GM12872 (cell line): ENCODE measurements around the gene PIM1.

Experiments
- TF ChIP-seq, protein P1 (sequence below): IDR thresholded peaks from 3 replicates; pipeline ENCODE4 v1.5.1; 2011; ENCODE audit warnings: low read depth, mild to moderate bottlenecking, low read length, moderate library complexity; ENCODE audit not compliant: insufficient read depth

PIM1 gene

DNA sequence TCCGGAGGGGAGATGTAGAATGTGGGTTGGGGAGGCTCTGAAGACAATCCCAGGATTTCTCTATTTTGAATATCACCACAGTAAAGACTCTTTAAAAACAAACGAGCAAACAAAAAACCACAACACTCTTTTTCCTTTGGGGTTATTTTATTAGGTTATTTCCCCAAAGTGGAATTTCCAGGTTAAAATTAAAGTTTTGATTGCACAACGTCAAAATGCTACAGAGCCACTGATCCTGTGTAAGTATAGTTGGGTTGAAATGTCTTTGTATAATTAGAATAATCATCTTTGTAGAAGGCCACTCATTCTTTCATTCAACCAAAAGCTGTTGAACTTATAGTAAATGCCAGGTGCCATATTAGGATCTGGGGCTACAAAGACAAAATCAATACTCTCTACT is 19.6 kb upstream of the PIM1 start:
- TF ChIP-seq, protein P1, sequence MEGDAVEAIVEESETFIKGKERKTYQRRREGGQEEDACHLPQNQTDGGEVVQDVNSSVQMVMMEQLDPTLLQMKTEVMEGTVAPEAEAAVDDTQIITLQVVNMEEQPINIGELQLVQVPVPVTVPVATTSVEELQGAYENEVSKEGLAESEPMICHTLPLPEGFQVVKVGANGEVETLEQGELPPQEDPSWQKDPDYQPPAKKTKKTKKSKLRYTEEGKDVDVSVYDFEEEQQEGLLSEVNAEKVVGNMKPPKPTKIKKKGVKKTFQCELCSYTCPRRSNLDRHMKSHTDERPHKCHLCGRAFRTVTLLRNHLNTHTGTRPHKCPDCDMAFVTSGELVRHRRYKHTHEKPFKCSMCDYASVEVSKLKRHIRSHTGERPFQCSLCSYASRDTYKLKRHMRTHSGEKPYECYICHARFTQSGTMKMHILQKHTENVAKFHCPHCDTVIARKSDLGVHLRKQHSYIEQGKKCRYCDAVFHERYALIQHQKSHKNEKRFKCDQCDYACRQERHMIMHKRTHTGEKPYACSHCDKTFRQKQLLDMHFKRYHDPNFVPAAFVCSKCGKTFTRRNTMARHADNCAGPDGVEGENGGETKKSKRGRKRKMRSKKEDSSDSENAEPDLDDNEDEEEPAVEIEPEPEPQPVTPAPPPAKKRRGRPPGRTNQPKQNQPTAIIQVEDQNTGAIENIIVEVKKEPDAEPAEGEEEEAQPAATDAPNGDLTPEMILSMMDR: no peak

DNA sequence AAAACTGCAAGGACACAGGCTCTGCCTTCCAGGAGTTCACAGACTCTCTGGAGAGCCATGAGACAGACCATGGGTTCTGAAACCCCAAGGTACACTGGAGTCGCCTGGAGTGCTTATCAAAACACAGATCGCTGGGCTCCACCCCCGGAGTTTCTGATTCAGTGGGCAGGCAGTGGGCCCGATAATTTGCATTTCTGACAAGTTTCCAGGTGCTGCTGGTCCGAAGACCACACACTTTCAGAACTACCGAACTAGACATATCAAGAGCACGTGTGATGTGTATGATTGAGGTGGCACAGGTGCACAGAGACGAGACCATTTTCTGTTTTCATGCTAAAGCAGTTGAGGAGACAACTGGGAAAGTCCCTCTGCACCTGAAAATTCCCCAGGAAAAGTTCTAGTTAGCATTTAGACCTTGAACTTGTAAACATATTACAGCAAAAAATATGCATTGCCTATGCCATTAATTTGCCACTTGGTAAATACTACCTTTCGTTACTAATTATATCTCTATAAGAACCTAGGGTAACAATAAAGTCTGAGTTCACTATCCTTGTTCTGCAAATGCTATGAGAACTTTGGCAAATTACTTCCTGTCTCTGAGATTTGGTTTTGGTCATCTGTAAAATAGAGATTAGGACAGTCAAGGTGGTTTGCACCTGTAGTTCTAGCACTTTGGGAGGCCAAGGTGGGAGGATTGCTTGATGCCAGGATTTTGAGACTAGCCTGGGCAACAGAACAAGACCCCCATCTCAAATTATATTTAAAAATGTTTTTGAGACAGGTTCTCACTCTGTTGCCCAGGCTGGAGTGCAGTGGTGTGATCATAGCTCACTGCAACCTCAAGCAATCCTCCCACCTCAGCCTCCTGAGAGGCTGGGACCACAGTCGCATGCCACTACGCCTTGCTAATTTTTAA is 14.3 kb upstream of the PIM1 start:
- TF ChIP-seq, protein P1: no peak

DNA sequence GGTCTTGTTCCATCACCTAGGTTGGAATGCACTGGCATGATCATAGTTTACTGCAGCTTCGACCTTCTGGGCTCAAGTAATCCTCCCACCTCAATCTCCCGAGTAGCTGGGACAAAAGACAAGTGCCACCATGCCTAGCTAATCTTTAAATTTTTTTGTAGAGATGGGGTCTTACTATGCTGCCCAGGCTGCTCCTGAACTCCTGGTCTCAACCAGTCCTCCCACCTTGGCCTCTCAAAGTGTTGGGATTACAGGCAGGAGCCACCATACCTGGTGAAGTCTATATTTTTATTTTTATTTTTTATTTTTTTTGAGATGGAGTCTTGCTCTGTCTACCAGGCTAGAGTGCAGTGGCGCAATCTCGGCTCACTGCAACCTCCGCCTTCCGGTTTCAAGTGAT is 11.4 kb upstream of the PIM1 start:
- TF ChIP-seq, protein P1: no peak

DNA sequence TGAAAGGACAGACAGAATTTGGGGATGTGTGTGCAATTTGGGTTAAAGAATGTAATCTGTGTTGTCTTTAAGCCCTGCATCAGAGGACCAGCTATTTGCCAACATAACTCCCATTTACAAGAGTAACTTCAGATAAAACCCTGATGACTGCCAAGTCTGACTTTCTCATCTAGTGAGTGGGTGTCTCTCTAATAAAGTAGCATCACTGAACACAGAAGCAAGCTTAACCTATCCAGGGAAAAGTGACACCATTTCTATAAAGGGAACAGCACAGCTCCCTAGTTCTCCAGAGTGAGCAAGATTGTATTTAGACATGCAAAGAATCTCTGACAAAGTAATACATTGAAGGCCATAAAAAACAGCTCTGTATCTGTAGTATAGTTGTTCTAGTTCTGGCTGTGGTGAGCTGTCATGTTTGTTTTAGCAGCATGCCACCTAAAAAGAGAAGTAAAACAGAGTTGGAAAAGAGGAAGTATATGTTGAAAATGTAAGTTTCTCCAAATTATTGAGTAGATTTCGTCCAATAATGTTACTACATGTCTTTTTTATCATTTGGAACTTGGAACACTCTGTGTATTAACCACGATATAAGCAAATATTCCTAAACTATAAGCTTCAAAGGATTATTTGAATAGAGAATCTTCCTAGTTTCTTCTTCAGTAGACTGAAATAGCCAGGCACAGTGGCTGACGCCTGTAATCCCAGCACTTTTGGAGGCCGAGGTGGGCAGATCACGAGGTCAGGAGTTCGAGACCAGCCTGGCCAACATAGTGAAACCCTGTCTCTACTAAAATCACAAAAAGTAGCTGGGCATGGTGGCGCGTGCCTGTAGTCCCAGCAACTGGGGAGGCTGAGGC is 8.8 kb upstream of the PIM1 start:
- TF ChIP-seq, protein P1: no peak

DNA sequence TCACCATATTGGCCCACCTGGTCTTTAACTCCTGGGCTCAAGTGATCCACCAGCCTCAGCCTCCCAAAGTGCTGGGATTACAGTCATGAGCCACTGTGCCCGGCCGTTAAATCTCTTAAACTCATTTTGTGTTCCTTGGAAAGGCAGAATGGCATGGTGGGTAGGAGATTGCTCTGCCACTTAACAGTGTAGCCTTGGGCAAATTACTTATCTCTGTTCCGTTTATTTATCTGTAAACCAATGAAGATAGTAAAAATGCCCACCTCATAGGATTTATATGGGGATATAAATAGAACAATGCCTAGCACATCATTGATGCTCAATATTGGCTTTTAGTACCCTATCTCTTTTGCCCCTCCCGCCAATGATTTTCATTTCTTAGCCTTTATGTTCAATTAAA is 7.2 kb upstream of the PIM1 start:
- TF ChIP-seq, protein P1: no peak

DNA sequence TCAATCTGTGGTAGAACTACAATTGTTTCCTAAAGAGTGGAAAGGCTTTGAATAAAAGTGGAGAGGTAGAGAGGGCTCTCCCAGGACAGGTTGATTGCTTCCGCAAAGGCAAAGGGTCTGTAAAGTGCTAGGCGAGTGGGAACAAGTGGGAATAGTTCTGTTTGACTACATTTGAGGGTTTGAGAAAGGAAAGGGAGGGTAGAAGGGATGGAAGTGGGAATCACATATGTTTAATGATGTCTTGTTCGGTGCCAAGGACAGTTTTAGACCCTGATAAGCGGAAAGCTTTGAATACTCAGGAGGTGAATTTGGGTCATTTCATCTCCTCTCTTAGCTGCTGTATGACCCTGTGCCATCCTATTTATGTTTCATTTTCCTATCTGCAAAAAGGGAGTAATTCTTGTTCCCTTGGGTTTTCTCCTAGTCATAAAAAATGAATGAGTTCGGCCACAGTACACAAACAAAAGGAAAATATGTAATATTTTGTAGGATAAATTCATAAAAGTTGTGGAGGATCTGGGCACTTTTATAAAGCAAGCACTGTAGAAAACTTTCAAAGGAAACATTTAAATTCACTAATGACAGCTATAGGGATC is 1.7 kb upstream of the PIM1 start:
- TF ChIP-seq, protein P1: no peak
